Measurements from ENCODE around the gene SMIM35.

Gene SMIM35

DNA sequence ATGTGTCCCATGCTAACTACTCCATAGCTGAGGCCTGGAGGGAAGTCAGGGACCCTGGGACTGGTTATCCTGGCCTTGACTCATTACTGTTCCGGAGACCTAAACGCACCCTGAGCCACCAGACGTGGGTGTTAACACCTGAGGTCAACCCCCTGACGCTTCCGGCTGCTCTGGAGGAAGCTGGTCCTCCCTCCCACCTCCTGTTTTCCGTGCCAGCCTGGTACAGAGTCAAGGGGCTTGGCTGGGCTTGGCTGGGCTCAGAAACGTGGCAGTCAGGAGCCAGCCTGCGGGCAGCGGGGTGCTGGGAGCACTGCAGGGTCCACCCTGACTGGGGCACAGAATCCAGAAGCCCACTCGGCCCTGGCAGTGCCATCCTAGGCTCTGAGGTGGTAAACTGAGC is 7.3 kb downstream of the SMIM35 start:
- H3K36me3 ChIP-seq (ENCODE audit: control insufficient read depth, insufficient read depth, low read length) = no peaks in the 10 kb centered on the region
- peaks cover 1% of the 10 kb centered on the region; the same call in 1 of the 2 replicates for H3K27me3 ChIP-seq (replicated peaks; ENCODE audit: control insufficient read depth, insufficient read depth, low read length)
- no peak for DNase-seq (ENCODE audit: extremely low read depth, insufficient read length)
- H3K4me3 ChIP-seq (replicated peaks; ENCODE audit: low read depth, low read length) = no peak overlapping the region
- TF ChIP-seq, protein P1, sequence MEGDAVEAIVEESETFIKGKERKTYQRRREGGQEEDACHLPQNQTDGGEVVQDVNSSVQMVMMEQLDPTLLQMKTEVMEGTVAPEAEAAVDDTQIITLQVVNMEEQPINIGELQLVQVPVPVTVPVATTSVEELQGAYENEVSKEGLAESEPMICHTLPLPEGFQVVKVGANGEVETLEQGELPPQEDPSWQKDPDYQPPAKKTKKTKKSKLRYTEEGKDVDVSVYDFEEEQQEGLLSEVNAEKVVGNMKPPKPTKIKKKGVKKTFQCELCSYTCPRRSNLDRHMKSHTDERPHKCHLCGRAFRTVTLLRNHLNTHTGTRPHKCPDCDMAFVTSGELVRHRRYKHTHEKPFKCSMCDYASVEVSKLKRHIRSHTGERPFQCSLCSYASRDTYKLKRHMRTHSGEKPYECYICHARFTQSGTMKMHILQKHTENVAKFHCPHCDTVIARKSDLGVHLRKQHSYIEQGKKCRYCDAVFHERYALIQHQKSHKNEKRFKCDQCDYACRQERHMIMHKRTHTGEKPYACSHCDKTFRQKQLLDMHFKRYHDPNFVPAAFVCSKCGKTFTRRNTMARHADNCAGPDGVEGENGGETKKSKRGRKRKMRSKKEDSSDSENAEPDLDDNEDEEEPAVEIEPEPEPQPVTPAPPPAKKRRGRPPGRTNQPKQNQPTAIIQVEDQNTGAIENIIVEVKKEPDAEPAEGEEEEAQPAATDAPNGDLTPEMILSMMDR (IDR thresholded peaks at IDR 0.05; ENCODE audit: insufficient read depth, low read length, poor library complexity, severe bottlenecking) = no peak

DNA sequence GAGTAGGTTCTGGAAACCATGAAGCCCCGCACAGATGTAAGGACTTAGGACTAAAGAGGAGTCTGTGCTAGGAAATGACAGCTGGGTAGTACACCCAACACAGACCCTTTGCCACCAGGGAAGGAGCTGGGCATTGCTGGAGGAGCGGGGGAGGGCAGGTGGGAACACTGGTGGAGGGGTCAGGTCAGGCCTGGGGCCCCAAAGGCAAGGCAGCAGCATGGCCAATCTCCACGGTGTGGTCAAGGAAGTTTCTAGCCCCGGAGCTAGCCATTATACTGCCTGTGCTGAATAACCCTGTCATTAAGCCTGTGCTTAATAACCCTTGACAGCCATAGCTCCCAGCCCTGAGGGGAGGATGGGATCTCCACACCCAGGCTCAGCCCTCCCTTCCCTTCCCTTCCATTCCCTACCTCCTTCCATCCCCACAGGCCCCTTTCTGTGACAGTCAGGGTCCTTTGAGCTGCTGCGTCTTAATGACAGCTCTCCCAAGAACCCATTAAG is 7.8 kb downstream of the SMIM35 start:
- Histone ChIP-seq H3K36me3 (ENCODE audit: control insufficient read depth, insufficient read depth, low read length) (no peaks in the 10 kb centered on the region), H3K27me3 (replicated peaks; ENCODE audit: control insufficient read depth, insufficient read depth, low read length) (peaks cover 1% of the 10 kb centered on the region; the same call in 1 of the 2 replicates), H3K4me3 (replicated peaks; ENCODE audit: low read depth, low read length) (no peak overlapping the region)
- no peak for DNase-seq (ENCODE audit: extremely low read depth, insufficient read length)
- TF ChIP-seq, protein P1 (IDR thresholded peaks at IDR 0.05; ENCODE audit: insufficient read depth, low read length, poor library complexity, severe bottlenecking) = no peak

DNA sequence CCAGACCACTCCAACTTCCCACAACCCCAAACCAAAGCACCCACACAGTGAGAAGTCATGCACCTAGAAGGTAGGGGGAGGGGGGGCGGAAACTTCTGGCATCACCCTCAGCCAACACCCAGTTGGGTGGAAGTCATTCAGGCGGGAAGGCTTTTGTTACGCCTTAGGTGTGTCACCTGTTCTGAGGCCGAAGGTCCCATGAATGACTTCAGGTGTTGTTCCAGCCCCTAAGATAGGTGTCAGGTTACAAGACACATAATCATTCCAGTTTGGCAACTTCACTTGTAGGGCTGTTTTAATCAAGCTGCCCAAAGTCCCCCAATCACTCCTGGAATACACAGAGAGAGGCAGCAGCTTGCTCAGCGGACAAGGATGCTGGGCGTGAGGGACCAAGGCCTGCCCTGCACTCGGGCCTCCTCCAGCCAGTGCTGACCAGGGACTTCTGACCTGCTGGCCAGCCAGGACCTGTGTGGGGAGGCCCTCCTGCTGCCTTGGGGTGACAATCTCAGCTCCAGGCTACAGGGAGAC is 9.9 kb downstream of the SMIM35 start, which contains the start of gene TMPRSS4:
TMPRSS4 (plus strand) TSS at position 325 of the 528 bp plus-strand sequence. CDS start 225 bp downstream, outside the sequence.
- DNase-seq (ENCODE audit: extremely low read depth, insufficient read length) = no peak
- TF ChIP-seq, protein P1 (IDR thresholded peaks at IDR 0.05; ENCODE audit: insufficient read depth, low read length, poor library complexity, severe bottlenecking) = no peak
- Histone ChIP-seq H3K36me3 (ENCODE audit: control insufficient read depth, insufficient read depth, low read length) (no peaks in the 10 kb centered on the region), H3K4me3 (replicated peaks; ENCODE audit: low read depth, low read length) (no peak within 1 kb of the TSS), H3K27me3 (replicated peaks; ENCODE audit: control insufficient read depth, insufficient read depth, low read length) (peaks cover 1% of the 10 kb centered on the region; the same call in 1 of the 2 replicates)

DNA sequence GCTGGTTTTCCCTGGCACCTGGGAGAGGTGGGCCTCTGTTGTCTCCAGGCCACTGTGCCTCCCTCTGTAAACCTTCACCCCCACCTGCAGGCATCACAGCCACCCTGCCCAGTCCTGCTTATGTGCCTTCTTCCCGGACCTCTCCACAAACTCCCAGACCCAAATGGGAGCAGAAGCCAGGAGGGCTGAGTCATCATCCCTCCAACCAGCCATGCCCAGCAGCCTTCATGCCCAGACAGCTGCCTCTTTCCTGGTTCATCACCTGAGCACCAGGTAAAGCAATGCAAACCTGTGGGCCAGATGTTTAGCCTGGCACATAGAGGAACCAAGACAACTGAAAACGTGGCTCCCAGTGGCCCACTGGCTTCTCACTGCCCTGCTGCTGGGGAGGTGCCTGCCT is 12.0 kb downstream of the SMIM35 start:
- H3K4me3 ChIP-seq (replicated peaks; ENCODE audit: low read depth, low read length) = no peak overlapping the region
- H3K27me3 ChIP-seq (replicated peaks; ENCODE audit: control insufficient read depth, insufficient read depth, low read length) = peaks cover 1% of the 10 kb centered on the region
- no peaks in the 10 kb centered on the region for H3K36me3 ChIP-seq (ENCODE audit: control insufficient read depth, insufficient read depth, low read length)
- DNase-seq (ENCODE audit: extremely low read depth, insufficient read length) = no peak
- TF ChIP-seq, protein P1 (IDR thresholded peaks at IDR 0.05; ENCODE audit: insufficient read depth, low read length, poor library complexity, severe bottlenecking) = no peak

DNA sequence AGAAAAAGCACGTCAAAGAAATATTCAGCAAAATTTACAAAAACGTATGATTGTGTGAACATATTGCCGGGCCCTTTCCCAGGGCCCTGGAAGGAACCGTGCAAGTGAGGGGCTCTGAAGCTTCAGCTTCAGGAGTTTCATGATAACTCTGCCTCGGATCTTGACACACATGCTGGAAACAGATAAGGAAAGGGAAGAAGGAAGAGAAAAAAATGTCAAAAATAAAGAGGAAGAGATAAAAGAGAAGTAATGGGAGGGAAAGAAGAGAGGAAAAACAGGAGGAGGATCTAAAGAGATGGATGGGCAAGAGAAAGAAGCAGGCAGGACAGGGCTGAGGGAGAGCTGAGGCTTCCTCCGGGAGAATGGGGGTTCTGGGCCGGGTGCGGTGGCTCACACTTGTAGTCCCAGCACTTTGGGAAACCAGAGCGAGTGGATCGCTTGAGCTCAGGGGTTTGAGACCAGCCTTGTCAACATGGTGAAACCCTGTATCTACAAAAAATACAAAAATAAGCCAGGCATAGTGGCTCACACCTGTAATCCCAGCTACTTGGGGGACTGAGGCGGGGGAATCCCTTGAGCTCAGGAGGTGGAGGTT is 12.6 kb downstream of the SMIM35 start:
- H3K4me3 ChIP-seq (replicated peaks; ENCODE audit: low read depth, low read length) = no peak overlapping the region
- no peak for DNase-seq (ENCODE audit: extremely low read depth, insufficient read length)
- H3K27me3 ChIP-seq (replicated peaks; ENCODE audit: control insufficient read depth, insufficient read depth, low read length) = no peaks in the 10 kb centered on the region; the same call in none of the 2 replicates
- TF ChIP-seq, protein P1 (IDR thresholded peaks at IDR 0.05; ENCODE audit: insufficient read depth, low read length, poor library complexity, severe bottlenecking) = no peak
- no peaks in the 10 kb centered on the region for H3K36me3 ChIP-seq (ENCODE audit: control insufficient read depth, insufficient read depth, low read length)

Measured in GM06990 (cell line).